Prostate gland (tissue), 2 donors: ENCODE data around the gene NCF4.

Source experiments
- CTCF ChIP-seq, 4 experiments: fragments of 200-600 bp in 2 of 4; fragments of 450-650 bp in 2 of 4; sonication (generic) in 2 of 4; IDR thresholded peaks; 1 replicate in 3 of 4; 2 replicates in 1 of 4; pipeline ENCODE4 v1.5.1; 2016 to 2019; ENCODE audit warnings: antibody characterized with exemption in 4 of 4, mild to moderate bottlenecking in 2 of 4, moderate library complexity in 2 of 4
- POLR2A ChIP-seq: fragments of 450-650 bp; IDR thresholded peaks from one replicate; pipeline ENCODE4 v1.6.1; 2016; ENCODE audit warnings: antibody characterized with exemption, mild to moderate bottlenecking

GRCh38 chr22:36811094-36811800, 49.6 kb upstream of the NCF4 start:
- TF ChIP-seq CTCF (IDR thresholded peaks at IDR 0.05) (no peak), POLR2A (no peak)
